ENCODE results near the gene LRIG1.
A peak's percentile ranks its signal among the peaks of the same experiment; 100 is the strongest.

Gene LRIG1

DNA sequence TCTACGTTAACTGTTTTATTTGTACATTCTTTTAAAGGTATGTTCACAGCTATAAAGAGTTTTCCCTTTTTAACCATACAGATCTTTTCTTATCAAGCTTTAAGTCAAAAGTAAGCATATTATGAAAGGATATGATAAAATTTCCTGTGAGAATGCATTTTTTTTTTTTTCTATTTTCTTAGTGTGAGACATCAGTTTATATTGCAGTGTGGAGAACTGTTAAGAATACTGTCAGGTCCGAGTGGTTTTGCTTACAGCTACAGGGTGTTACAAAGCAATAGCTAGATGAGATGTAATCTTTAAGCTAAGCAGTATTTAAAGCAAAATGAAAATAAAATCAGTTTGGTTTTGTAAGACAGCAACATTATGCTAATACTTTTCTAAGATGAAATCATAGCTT lies 146.8 kb downstream of the LRIG1 start:
- no peak for DNase-seq (ENCODE audit: low spot score)

- no peak for DNase-seq (ENCODE audit: low spot score)
Measured at GRCh38 chr3:66353530-66353929, 147.3 kb downstream of the LRIG1 start.

DNA sequence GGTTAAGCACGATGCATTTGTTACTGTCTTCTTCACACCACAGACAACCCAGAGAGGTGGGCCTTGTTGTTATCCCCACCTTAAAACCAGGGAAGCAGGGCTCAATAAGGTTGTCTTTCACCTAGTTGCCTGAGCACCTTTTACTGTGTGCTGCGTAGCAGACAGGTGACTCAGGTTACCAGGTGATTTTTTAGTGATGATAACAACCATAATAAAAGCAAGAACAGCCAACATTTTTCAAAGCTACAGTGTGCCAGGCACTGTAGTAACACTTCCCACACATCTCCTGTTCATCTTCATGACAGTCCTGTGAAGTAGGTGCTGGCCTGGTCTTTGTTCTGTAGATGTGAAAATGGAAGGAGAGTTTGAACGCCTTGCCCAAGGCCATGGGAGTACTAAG lies 147.8 kb downstream of the LRIG1 start:
- DNase-seq (ENCODE audit: low spot score): no peak

DNA sequence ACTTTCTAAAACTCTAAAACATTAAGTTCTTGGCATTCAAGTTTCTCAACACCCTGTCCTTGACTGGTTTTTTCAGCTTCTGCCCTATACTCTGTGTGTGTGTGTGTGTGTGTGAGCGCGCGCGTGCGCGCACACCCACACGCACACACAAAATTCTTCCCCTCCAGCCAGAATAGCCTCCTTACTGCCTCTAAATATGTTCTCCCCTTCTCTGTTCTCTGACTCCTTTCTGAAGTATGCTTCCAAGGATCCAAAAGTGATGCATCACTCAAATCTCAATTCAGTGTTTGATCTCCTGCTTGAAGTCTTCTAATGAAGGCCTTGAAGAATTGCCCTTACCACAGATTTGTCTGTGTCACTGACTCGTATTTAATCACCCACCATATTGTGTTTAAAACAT lies 150.2 kb downstream of the LRIG1 start:
- no peak for DNase-seq (ENCODE audit: low spot score)

DNA sequence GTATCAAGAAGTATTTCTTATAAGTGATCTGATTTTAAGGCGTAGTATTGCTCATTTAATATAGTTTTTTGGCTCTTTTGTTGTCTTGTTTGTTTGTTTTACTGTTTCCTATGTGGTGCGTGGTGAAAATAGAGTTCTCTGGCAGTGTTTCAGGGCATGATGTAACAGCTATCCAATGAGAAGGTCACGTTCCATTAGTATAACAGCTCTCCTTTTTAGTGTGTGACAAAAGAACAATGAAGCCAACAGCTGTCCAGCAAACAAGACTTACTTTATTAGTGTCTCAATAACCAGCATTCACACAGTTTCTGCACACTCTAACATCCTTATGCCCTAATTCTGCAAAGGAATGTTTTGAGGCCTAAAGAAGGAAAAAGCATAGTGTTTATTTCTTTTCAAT lies 152.1 kb downstream of the LRIG1 start:
- DNase-seq (ENCODE audit: low spot score): peak; percentile 93

DNA sequence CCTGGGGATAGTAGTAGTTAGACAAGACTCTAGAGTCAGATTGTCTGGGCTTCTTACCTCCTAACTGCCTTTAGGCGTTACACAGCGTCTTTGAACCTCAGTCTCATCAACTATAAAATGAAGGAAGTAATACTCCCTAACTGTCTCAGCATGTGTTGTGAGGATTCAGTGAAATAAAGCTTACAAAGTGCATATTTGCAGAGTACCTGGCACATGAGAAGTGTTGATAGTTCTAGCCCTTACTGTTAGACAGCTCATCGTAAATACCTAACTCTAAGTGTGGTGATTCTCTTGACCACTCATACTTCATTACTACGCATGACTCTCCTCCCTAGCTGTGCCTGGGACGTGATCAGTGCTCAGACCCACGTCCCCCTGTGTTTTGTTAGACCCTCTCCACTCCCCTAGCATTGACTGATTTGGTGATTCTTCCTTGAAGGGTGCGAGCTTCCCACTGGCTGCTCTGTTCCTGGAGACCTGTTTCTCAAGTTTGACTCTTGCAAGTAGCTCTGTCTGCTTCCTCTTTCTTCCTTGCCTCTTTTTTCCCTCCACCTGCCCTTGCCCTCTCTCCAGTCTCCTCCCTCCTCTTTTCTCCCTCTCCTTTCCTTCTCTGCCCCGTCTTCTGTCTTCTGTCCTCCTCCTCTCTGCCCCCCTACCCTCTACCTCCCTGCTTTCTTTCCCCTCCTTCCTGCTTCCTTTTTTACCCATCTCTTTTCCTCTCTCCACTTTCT lies 155.8 kb downstream of the LRIG1 start:
- no peak for DNase-seq (ENCODE audit: low spot score)

GRCh38 chr3:66344391-66344811 lies 156.4 kb downstream of the LRIG1 start:
- no peak for DNase-seq (ENCODE audit: low spot score)

DNA sequence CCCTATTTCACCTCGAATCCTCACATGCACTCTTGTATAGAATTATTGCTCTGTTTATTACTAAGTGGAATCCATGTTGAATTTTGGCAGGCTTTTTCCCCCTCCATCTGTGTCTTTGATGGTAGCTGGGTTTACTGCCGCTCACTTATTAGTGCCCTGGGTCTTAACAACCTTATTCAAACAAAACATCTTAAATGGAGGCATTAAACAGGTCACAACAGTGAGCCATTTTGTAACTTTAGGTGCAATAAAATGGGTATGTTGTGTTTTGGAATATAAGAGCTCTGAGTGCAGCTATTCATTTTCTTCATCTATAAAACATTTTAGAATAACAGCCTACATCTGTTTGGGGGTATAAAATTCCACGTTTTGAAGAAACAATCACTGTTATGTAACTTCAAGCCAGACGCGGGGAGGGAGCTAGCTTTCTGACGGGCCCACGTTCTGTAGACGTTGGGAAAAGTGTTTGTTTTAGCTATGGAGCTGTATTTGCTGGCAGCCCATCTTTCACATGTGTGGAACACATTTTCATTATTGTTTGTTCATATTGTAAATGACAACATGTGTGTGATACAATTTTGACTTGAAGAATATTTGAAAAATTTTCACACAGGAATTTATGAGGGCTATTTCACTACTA lies 158.0 kb downstream of the LRIG1 start:
- no peak for DNase-seq (ENCODE audit: low spot score)

DNA sequence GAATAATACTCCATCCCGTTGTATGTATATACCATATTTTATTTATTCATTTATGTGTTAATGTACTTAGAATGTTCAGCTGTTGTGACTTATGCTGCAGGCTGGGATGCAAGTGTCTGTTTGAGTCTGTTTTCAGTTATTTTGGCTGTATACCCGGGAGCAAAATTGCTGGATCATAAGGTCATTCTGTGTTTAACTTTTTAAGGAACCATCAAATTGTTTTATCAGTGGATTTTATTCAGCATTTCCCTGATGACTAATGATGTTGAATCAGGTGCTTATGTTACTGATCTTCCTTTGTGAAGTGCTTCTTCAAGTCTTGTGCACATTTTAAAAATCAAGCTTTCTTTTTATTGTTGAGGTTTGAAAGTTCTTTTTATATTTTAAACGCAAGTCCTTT lies 161.9 kb downstream of the LRIG1 start:
- no peak for DNase-seq (ENCODE audit: low spot score)

DNA sequence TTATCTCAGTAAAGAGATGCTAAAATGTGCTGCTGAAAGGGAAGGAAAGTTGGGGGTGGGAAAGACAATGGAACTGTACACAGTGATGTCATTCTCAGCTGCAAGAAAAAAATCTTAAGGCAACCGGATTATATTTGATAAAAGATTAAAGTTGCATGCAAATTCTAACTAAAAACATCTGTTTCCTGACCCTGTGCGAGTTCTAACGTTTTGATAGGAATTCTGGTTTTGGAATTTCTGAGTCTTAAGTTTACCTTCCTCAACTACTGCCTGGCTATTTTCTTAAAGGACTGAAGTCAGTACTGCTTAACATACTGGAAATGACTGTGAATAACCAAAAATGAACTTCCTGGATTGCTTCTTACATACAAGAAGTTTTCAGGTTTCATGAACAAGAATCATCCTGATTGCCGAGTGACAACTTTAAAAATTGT lies 164.5 kb downstream of the LRIG1 start:
- DNase-seq (ENCODE audit: low spot score): no peak

- no peak for DNase-seq (ENCODE audit: low spot score)
Measured at GRCh38 chr3:66335671-66336070, 165.2 kb downstream of the LRIG1 start.

Data from globus pallidus (tissue), 1 donor.